IMR-90 (cell line): ENCODE results near the gene GNAI2. TPM values are rescaled to one million over a fixed set of nuclear protein-coding genes. Genes with fewer than 3 reads are reported as not detected.

Experiments
- ATAC-seq: fragments of 200-7000 bp; cut with Tn5 transposase; 2 replicates; pipeline ENCODE4 v1.9.1; 2020; ENCODE audit warnings: low read depth, mild to moderate bottlenecking, moderate library complexity
- BruUV-seq: library from RNA; stranded (reverse); fragments of 400-500 nt; replicated peaks from 2 replicates; lab custom pipeline; 2021; lab: Mats Ljungman, UMichigan
- CTCF ChIA-PET: fragments of 300-600 bp; formaldehyde crosslinking; extraction: SDS; loops from one replicate; lab custom pipeline; 2021; ENCODE audit warnings: antibody characterized with exemption; lab: Yijun Ruan, JAX
- POLR2A ChIA-PET: fragments of 300-600 bp; sonication (Branson Sonifier 250); formaldehyde crosslinking; loops from one replicate; lab custom pipeline; 2022; ENCODE audit warnings: antibody characterized with exemption; ENCODE audit not compliant: unreplicated experiment; lab: Charles Lee
- DNase-seq: peaks from one replicate; pipeline ENCODE4 v3.0.0; 2013
- H2AFZ ChIP-seq: replicated peaks from 2 replicates; pipeline ENCODE3; 2013; ENCODE audit warnings: low read length, mild to moderate bottlenecking; ENCODE audit not compliant: poor library complexity
- H2AK5ac ChIP-seq: 2 replicates; pipeline ENCODE4 v1.6.1; 2013; ENCODE audit warnings: low read depth, low read length, inconsistent platforms
- H2AK9ac ChIP-seq: replicated peaks from 2 replicates; pipeline ENCODE3; 2013; ENCODE audit warnings: mild to moderate bottlenecking, low read depth, low read length, moderate library complexity; ENCODE audit not compliant: poor library complexity
- H2BK120ac ChIP-seq: 2 replicates; pipeline ENCODE4 v1.6.1; 2013; ENCODE audit warnings: low read depth, low read length, inconsistent platforms
- H2BK15ac ChIP-seq: 3 replicates; pipeline ENCODE4 v1.6.1; 2013; ENCODE audit warnings: low read depth, low read length, inconsistent platforms
- H2BK20ac ChIP-seq: 2 replicates; pipeline ENCODE4 v1.6.1; 2013; ENCODE audit warnings: low read depth, mild to moderate bottlenecking, inconsistent platforms, low read length, moderate library complexity
- H2BK5ac ChIP-seq: 2 replicates; pipeline ENCODE4 v1.6.1; 2013; ENCODE audit warnings: mild to moderate bottlenecking, low read depth, low read length, inconsistent platforms; ENCODE audit not compliant: poor library complexity, severe bottlenecking
- H3K14ac ChIP-seq: replicated peaks from 2 replicates; pipeline ENCODE4 v1.6.1; 2013; ENCODE audit warnings: low read depth, low read length, inconsistent platforms
- H3K18ac ChIP-seq: 2 replicates; pipeline ENCODE4 v1.6.1; 2013; ENCODE audit warnings: low read depth, low read length, control low read depth
- H3K23ac ChIP-seq: 2 replicates; pipeline ENCODE4 v1.6.1; 2013; ENCODE audit warnings: low read depth, low read length, inconsistent platforms
- H3K27ac ChIP-seq: 2 replicates; pipeline ENCODE4 v1.5.1; 2013; ENCODE audit warnings: mild to moderate bottlenecking, control low read depth, low read length; ENCODE audit not compliant: insufficient read depth
- H3K27me3 ChIP-seq: 2 replicates; pipeline ENCODE4 v1.6.1; 2013; ENCODE audit warnings: low read length; ENCODE audit not compliant: control insufficient read depth, insufficient read depth
- H3K36me3 ChIP-seq: 2 replicates; pipeline ENCODE4 v1.6.1; 2013; ENCODE audit warnings: low read length, mixed read lengths; ENCODE audit not compliant: control insufficient read depth, insufficient read depth
- H3K4ac ChIP-seq: 2 replicates; pipeline ENCODE4 v1.6.1; 2013; ENCODE audit warnings: low read depth, low read length, inconsistent platforms
- H3K4me1 ChIP-seq: 2 replicates; pipeline ENCODE4 v1.6.1; 2013; ENCODE audit warnings: low read length, mixed read lengths; ENCODE audit not compliant: control insufficient read depth, insufficient read depth
- H3K4me2 ChIP-seq: 2 replicates; pipeline ENCODE4 v1.6.1; 2013; ENCODE audit warnings: low read depth, mild to moderate bottlenecking, control low read depth, low read length, moderate library complexity
- H3K4me3 ChIP-seq: 2 replicates; pipeline ENCODE4 v1.5.1; 2013; ENCODE audit warnings: low read depth, mild to moderate bottlenecking, control low read depth, low read length, moderate library complexity; ENCODE audit not compliant: insufficient read depth
- H3K56ac ChIP-seq: 2 replicates; pipeline ENCODE4 v1.6.1; 2013; ENCODE audit warnings: low read length, inconsistent platforms; ENCODE audit not compliant: insufficient read depth; ENCODE audit errors: extremely low read depth
- H3K79me1 ChIP-seq, 2 experiments: 2 replicates each; pipeline ENCODE4 v1.6.1; 2013; ENCODE audit warnings: low read length in 2 of 2, inconsistent platforms in 1 of 2, low read depth in 1 of 2
- H3K9ac ChIP-seq: 2 replicates; pipeline ENCODE4 v1.6.1; 2013; ENCODE audit warnings: low read depth, low read length, control low read depth
- H3K9me1 ChIP-seq: 2 replicates; pipeline ENCODE4 v1.6.1; 2013; ENCODE audit warnings: low read length, inconsistent platforms; ENCODE audit not compliant: insufficient read depth
- H3K9me3 ChIP-seq: 2 replicates; pipeline ENCODE4 v1.6.1; 2013; ENCODE audit warnings: low read length; ENCODE audit not compliant: control insufficient read depth, insufficient read depth
- H4K20me1 ChIP-seq: 2 replicates; pipeline ENCODE4 v1.6.1; 2013; ENCODE audit warnings: low read length, inconsistent platforms; ENCODE audit not compliant: insufficient read depth
- H4K5ac ChIP-seq: 2 replicates; pipeline ENCODE4 v1.6.1; 2013; ENCODE audit warnings: mild to moderate bottlenecking, low read depth, low read length, control low read depth
- H4K8ac ChIP-seq, 2 experiments: 2 replicates each; pipeline ENCODE4 v1.6.1; 2013; ENCODE audit warnings: low read depth in 2 of 2, low read length in 2 of 2, control low read depth in 1 of 2, inconsistent platforms in 1 of 2
- H4K91ac ChIP-seq: 2 replicates; pipeline ENCODE4 v1.6.1; 2013; ENCODE audit warnings: low read depth, low read length, inconsistent platforms; ENCODE audit not compliant: insufficient read depth
- BHLHE40 ChIP-seq: fragments of 150-350 bp; IDR thresholded peaks from 2 replicates; pipeline ENCODE4 v1.6.1; 2016; ENCODE audit warnings: mild to moderate bottlenecking, low read depth, low read length
- CEBPB ChIP-seq: IDR thresholded peaks from 2 replicates; pipeline ENCODE4 v1.6.1; 2012; ENCODE audit warnings: low read depth, low read length, improper control_type of control experiment
- CHD1 ChIP-seq: IDR thresholded peaks from 2 replicates; pipeline ENCODE4 v1.6.1; 2012; ENCODE audit warnings: low read depth, low read length, improper control_type of control experiment
- POLR2A ChIP-seq: IDR thresholded peaks from 2 replicates; pipeline ENCODE4 v1.6.1; 2012; ENCODE audit warnings: mild to moderate bottlenecking, low read depth, low read length
- RCOR1 ChIP-seq: IDR thresholded peaks from 2 replicates; pipeline ENCODE4 v1.6.1; 2012; ENCODE audit warnings: mild to moderate bottlenecking, low read length, improper control_type of control experiment; ENCODE audit not compliant: insufficient replicate concordance
- RFX5 ChIP-seq: IDR thresholded peaks from 2 replicates; pipeline ENCODE4 v1.8.0; 2012; ENCODE audit warnings: low read depth, mild to moderate bottlenecking, low read length, moderate library complexity
- SMC3 ChIP-seq: fragments of 150-350 bp; IDR thresholded peaks from 2 replicates; pipeline ENCODE4 v1.6.1; 2016; ENCODE audit warnings: low read depth, mild to moderate bottlenecking, antibody characterized with exemption, low read length, moderate library complexity
- WGBS, 2 experiments: methylation state at CpG; one replicate each; pipeline versions ENCODE4 v1.1.5 to v1.1.7; 2013; ENCODE audit warnings: missing lambda C conversion rate in 2 of 2; ENCODE audit not compliant: insufficient read length in 1 of 2; ENCODE audit errors: extremely low coverage in 2 of 2; 5-methylcytosine and 5-hydroxymethylcytosine counted together
- dilution Hi-C: fragments of 300-500 bp; cut with HindIII; formaldehyde crosslinking; loops from one replicate; pipeline ENCODE4 v1.14.3; 2018; ENCODE audit warnings: low sequenced_read_pairs; ENCODE audit not compliant: unreplicated experiment
- in situ Hi-C: fragments of 300-500 bp; cut with MboI; formaldehyde crosslinking; loops from 3 replicates; pipeline ENCODE4 v1.14.3; 2019; ENCODE audit warnings: low sequenced_read_pairs, inconsistent platforms, mixed read lengths
- intact Hi-C: fragments of 100-400 bp; cut with micrococcal nuclease; formaldehyde crosslinking; loops from 2 replicates; pipeline ENCODE4 v1.10.0; 2022
- polyA plus RNA-seq, 3 experiments: library from polyadenylated mRNA; depleted of rRNA; stranded (reverse); fragments of >200 nt; gene quantifications; 2 replicates each; pipeline ENCODE4 v1.2.3, GENCODE V29; 2012; ENCODE audit warnings: low replicate concordance in 1 of 3
- total RNA-seq: library from RNA; depleted of rRNA; stranded (reverse); fragments of >200 nt; gene quantifications from 2 replicates; pipeline ENCODE4 v1.2.3, GENCODE V29; 2012

GNAI2 gene
- total and polyA plus RNA-seq, 2 of the 4 experiments (the other 2 are of a cell fraction), result 867 to 1,079 TPM

DNA sequence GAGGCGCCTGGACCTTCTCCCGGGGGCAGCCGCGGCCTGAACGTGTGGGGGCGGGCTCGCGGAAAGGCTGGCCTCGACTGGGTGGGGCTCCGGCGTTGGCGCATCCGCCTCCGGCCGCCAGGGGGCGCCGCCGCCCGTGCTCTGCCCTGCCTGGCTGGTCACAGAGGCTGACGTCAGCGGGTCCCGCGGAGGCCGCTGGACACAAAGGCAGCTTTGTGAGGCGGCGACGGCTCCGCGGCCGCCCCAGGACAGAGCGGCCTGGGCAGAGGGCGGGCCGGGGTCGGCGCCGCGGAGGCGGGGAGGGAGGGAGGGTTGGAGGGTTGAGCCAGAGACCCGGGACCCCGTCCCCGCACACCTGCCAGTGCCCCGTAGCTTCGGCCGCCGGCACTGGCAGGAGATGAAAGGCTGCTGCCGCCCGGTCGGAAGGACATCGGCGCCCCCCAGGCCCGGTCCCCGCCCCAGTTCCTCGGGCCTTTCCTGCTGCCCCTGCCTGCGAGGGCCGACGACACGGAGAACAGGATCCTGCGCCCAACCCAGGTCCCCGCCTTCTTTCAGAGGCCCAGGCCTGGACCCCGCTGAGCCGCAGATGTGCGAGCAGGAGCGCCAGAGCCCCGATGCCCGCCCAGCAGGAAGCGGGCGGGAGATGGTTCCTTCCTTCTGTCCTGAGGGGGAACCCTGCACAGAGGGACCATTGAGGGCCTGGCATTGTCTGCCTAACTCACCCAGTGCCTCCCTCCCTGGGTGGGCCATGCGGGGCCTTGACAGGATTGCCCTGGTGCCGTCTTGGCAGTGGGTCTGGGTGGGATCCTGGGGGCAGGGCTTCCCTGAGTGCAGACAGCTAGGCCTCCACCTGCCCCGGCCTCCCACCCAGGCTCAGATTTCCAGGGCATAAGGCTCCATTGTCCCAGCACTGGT, 24.3 kb downstream of the GNAI2 start (continued):
- TF ChIP-seq RFX5 (no peak), CHD1 (no peak), POLR2A (peak; percentile 77), SMC3 (peak; percentile 89)

DNA sequence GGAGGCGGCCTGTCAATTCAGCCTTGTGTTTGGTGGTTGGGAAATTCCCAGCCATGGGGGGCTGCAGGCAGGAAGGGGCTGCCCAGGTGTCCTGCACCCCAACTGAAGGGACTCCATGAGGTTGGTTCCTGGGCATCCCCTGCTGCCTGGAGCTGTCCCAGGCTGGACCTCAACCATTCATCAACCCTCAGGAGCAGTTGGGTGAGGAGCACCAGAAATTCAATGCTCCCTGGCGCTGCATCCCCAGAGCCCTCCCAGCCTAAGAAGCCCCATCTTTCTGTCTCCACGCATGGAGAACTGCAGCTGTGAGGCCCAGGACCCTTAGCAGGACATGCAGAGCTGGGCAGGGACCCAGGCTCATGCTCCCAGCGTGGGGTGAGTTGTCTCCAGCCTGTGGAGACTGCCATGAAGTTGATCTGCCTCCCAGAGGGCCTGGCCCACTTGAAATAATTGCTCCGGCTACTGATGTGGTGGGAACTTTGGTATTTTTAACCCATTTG, 25.0 kb downstream of the GNAI2 start:
- peak overlapping the region; percentile 95 for H3K14ac ChIP-seq
- peak overlapping the region; percentile 97 for H3K23ac ChIP-seq
- DNase-seq (no peak), ATAC-seq (no peak)
- no peak overlapping the region for H2BK15ac ChIP-seq
- peak overlapping the region; percentile 79; the same call in 1 of the 2 replicates for H2BK120ac ChIP-seq
- H3K9me3 ChIP-seq, result no peaks in the 10 kb centered on the region
- BruUV-seq, result no TSS peak
- dilution Hi-C loops (no loop called here), intact Hi-C loops (loop anchor here (1.0 to 5.0 kb wide), 2 partner anchors 12 to 61 kb away; partner anchors contain the start of gene HYAL2), in situ Hi-C loops (no loop called here)
- peak overlapping the region; percentile 92 to 95; a peak in 3 of 4 replicates for H4K8ac ChIP-seq
- peak overlapping the region; percentile 82 for H3K4me2 ChIP-seq
- ChIA-PET CTCF (no interaction called here), POLR2A (interaction anchor here (0.6 kb wide), 1 partner anchor 44 kb away, joined by 3 read pairs; no protein-coding TSS in a partner anchor)
- peak overlapping the region; percentile 89 for H2AFZ ChIP-seq
- H3K27ac ChIP-seq, result peak overlapping the region; percentile 90
- H3K27me3 ChIP-seq, result no peaks in the 10 kb centered on the region
- no peak overlapping the region for H3K4me3 ChIP-seq
- H2AK5ac ChIP-seq, result peak overlapping the region; percentile 97
- H3K56ac ChIP-seq, result no peak overlapping the region
- peaks cover 20% of the 10 kb centered on the region for H3K9me1 ChIP-seq
- H3K18ac ChIP-seq, result no peak overlapping the region
- peak overlapping the region; percentile 97 for H4K5ac ChIP-seq
- peaks cover 15 to 62% of the 10 kb centered on the region in 2 experiments for H3K79me1 ChIP-seq
- peak overlapping the region; percentile 99 for H2AK9ac ChIP-seq
- H3K36me3 ChIP-seq, result peaks cover 22% of the 10 kb centered on the region
- 0 out of 2 replicates have a peak overlapping the region, but pooled peaks have one; percentile 41 for H2BK20ac ChIP-seq
- WGBS, 2 experiments, result 50% methylated on average over 1 of the region's 5 CpGs; no CpG with 5 or more reads in 1 of the 2 experiments
- H3K9ac ChIP-seq, result peak overlapping the region; percentile 76
- H3K4me1 ChIP-seq, result peaks cover 36% of the 10 kb centered on the region
- peak overlapping the region; percentile 93 for H3K4ac ChIP-seq
- H4K91ac ChIP-seq, result peak overlapping the region; percentile 97
- H4K20me1 ChIP-seq, result peaks cover 10% of the 10 kb centered on the region; the same call in 1 of the 2 replicates
- TF ChIP-seq POLR2A (no peak), RFX5 (no peak), CHD1 (no peak), CEBPB (no peak), SMC3 (no peak), RCOR1 (no peak), BHLHE40 (no peak)
- peak overlapping the region; percentile 87 for H2BK5ac ChIP-seq
